GM23248 (cell line): ENCODE measurements around the gene TUBB1.

ENCODE experiments used
- EZH2 ChIP-seq: fragments of 200-600 bp; sonication (generic); IDR thresholded peaks from 2 replicates; pipeline ENCODE4 v1.6.1; 2018; ENCODE audit warnings: antibody characterized with exemption, mild to moderate bottlenecking; ENCODE audit not compliant: insufficient read depth, poor library complexity, severe bottlenecking
- EZH2phosphoT487 ChIP-seq: fragments of 200-600 bp; sonication (generic); IDR thresholded peaks from 2 replicates; pipeline ENCODE4 v1.6.1; 2018; ENCODE audit warnings: antibody characterized with exemption, moderate library complexity, mild to moderate bottlenecking, low read depth; ENCODE audit not compliant: insufficient read depth

DNA sequence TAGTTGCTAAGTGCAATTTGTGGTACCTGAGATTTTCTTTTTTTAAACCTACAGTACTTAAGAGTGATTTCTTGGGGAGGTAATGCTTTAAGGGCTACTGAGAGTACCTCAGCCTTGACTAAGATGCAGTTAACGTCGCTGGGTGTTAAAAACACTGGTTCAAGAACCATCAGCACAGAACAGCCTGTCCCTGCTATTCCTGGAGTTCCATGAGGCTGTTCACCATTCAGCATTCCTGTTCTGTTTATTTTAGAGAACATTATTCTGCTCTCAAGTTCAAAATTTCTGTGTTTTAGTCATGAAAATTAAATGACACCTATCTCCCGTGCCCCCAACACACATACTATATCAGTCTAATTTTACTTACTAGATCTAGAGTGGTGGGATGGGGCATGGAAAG lies 25.1 kb downstream of the TUBB1 start:
- TF ChIP-seq EZH2 = no peak
- TF ChIP-seq EZH2phosphoT487 = no peak
